ENCODE results near the gene SCRN2. TPM values are rescaled to one million over a fixed set of nuclear protein-coding genes. Genes with fewer than 3 reads are reported as not detected.

SCRN2 gene
- 27.0 and 29.8 TPM in 2 replicates for total RNA-seq

DNA sequence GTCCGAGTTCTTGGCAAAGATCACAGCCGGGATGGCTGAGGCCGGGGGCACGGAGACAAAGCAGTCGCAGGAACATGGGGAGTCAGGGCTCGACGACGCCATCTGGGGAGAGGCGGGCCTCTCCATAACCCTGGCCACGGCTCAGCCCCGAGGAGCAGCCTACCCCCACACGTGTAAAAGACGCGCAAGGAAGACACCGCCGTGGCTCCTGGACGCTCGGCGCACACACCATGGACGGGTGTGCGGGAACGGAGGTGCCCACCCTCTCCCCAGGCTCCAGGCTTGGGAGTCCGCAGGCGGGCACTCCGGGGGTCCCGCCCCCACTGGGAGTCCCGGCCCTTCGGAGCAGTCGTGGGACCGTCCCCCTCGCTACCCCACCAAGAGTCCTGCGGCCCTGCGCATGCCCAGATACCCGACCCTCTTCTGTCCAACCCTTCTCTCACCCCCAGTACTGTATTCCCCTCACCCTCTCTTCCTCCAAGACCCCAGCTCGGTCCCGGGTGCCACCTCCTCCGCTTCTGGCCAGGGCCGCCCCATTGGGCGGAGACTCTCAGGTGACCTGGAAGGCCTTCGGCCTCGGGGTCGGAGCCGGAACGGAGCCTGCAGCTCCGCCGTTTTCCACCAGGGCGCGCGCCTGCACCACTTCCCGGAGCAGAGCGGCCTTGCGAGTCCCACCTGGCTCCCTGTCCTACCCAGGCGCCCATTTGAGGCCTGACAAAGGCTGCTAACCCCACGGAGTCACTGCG lies at the start of gene SCRN2:
Gene SCRN2 (minus strand): TSS at position 532 of the 746 bp plus-strand sequence. CDS start 430 bp downstream, at position 102.

GRCh38 chr17:47850692-47851573 lies 9.9 kb upstream of the SCRN2 start, which contains the start of gene SP6:
SP6 (minus strand) TSS chr17:47851163; CDS start chr17:47848429, 2,734 bp downstream.

DNA sequence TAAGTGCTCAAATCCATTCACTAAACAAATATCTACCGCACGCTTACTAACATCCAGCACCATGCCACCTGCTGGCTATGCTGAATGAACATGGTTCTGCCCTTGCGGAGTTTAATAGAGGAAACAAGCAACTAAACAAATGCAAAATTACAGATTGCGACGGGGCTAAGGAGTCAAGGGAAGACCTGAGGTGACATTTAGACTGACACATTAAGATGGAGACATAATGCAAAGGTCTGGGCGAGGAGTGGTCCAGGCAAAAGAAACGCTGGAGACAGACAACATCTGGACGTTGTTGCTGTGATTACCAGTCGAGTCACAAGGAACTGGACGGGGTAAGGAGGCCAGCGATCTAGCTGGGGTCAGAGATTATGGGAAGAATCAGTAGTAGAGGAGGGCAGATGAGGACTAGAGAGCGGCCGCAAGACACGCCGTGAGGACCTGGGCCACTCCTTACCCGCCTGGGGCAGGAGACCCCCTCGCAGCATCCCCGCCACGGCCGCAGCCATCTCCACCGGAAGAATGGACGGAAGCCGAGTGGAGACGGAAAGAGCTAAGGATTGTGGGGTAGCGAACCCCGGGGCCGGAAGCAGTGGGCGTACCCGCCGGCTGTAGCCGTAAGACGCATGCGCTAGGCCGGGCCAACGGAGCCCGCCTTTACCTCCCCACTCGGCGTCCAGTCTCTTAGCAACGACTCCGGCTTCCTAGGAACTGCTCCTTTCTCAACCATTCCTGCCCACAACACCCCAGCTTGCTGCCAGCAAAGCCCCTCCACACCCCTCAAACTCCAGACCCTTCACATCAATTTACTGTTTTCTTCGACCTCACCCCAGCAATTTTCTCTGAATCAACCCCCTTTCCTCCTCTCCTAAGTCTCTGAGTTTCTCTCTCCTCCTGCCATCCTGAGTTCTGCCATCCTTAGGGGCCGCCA lies 9.8 kb downstream of the SCRN2 start, which contains the start of the genes LRRC46 and MRPL10:
Gene LRRC46 (plus strand): TSS at position 668 of the 931 bp plus-strand sequence. CDS start 320 bp downstream, outside the sequence.
Gene MRPL10 (minus strand): TSS at position 539 of the 931 bp plus-strand sequence. CDS start 30 bp downstream, at position 509.

DNA sequence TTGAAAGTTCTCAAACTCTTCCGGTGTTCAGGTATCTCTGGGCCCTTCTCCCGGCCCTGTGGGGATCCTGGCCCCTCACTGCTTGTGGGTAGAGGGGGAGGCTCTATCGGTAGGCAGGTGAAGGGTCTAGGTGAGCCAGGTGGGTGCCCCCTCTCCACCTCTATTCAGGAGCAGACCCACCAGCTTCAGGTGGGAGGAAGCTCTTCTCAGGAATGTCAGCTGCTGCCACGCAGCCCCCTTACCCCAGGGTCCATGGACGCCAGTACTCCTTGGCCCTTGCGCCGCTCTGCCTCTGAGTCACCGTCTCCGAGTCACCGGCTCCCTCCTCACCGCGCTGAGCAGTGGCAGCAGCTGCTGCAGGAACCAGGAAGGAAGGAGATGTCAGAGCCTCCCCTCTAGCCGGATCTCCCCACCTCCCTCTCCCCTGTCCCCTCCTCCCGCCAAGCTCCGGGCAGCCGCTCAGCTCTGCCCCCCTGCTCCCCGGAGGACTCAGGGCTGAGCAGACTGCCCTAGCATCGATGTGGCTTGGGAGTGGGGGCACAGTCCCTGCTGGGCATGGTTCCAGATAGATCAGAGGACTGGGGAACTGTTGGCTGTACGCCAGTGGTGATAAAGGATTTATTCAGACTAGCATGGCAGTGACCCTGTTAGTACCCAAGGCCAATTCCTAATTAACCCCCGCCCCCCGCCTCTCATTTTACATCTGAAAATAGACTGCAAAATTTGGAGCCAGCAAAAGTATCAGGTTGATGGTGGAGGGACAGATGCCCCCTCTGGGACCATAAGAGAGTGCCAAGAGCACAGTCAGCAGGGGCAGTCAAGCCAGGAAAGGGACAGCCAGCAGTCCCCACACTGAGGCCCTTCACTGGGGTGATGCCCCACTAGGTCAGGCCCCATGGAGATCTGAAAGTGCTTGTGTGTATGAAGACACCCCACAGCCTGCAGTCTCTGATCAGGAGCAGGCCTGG lies 19.4 kb downstream of the SCRN2 start, which contains the start of gene OSBPL7:
Gene OSBPL7 (minus strand): TSS at position 371 of the 968 bp plus-strand sequence. CDS start 1,516 bp downstream, outside the sequence.

Other genes starting within 250 kb of the SCRN2 start
- gene KPNB1, start 191.4 kb downstream of the SCRN2 start, total RNA-seq: 327 and 374 TPM in 2 replicates
- gene TBKBP1, start 147.1 kb downstream of the SCRN2 start, total RNA-seq: 9.9 and 12.5 TPM in 2 replicates
- gene TBX21, start 108.0 kb downstream of the SCRN2 start, total RNA-seq: not detected in 2 replicates
- gene OSBPL7, start 19.5 kb downstream of the SCRN2 start, total RNA-seq: 6.0 and 6.7 TPM in 2 replicates
- gene MRPL10, start 9.7 kb downstream of the SCRN2 start, total RNA-seq: 23.0 and 24.5 TPM in 2 replicates
- 0.10 and 0.20 TPM in 2 replicates for gene LRRC46, start 9.6 kb downstream of the SCRN2 start, total RNA-seq
- gene SP6, start 9.9 kb upstream of the SCRN2 start, total RNA-seq: 0.07 and 0.23 TPM in 2 replicates
- 1.6 and 1.8 TPM in 2 replicates for gene SP2, start 55.0 kb upstream of the SCRN2 start, total RNA-seq
- gene PNPO, start 100.3 kb upstream of the SCRN2 start, total RNA-seq: 22.6 and 25.1 TPM in 2 replicates
- not detected in 2 replicates for gene PRR15L, start 116.6 kb upstream of the SCRN2 start, total RNA-seq
- gene CDK5RAP3, start 129.8 kb upstream of the SCRN2 start, total RNA-seq: 69.5 and 106 TPM in 2 replicates
- 50.5 and 62.9 TPM in 2 replicates for gene COPZ2, start 196.5 kb upstream of the SCRN2 start, total RNA-seq
- gene NFE2L1, start 207.1 kb upstream of the SCRN2 start, total RNA-seq: 302 and 435 TPM in 2 replicates